A549 treated with CORT108297 at 1 μM for 4 hours (cell line): ENCODE measurements around the gene MAGEB1. TPM values are rescaled to one million over a fixed set of nuclear protein-coding genes. Genes with fewer than 3 reads are reported as not detected.

ENCODE experiments used
- total RNA-seq: library from RNA; stranded (reverse); fragments of 200-300 nt; extraction: Qiagen RNA extraction; gene quantifications from 5 replicates; pipeline ENCODE4 v1.2.3, GENCODE V29; 2022

The MAGEB1 gene
- not detected in 5 replicates for total RNA-seq

GRCh38 chrX:30246769-30247489, at the start of gene MAGEB1:
MAGEB1 (plus strand) TSS chrX:30247146; CDS start chrX:30250494, 3,348 bp downstream.

DNA sequence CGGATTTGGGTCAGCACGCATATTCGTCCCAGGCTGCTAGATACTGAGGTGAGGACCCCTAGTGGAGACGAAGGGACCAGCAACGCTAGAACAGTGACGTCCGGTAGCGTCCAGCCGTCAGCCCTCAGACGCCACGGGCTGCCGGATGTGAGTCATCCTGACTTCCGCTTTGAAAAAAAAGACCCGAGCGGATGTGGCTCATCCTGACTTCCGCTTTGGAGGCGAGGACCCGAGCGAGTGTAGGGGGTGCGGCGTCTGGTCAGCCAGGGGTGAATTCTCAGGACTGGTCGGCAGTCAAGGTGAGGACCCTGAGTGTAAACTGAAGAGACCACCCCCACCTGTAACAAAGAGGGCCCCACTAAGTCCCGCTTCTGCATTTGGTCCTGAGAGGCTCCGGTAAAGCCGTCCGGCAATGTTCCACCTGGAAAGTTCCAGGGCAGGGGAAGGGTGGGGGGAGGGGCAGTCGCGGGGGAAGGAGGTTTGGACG, 31.5 kb upstream of the MAGEB1 start, which contains the start of gene MAGEB2:
MAGEB2 (plus strand) TSS at position 207 of the 487 bp plus-strand sequence. CDS start 3,018 bp downstream, outside the sequence.

DNA sequence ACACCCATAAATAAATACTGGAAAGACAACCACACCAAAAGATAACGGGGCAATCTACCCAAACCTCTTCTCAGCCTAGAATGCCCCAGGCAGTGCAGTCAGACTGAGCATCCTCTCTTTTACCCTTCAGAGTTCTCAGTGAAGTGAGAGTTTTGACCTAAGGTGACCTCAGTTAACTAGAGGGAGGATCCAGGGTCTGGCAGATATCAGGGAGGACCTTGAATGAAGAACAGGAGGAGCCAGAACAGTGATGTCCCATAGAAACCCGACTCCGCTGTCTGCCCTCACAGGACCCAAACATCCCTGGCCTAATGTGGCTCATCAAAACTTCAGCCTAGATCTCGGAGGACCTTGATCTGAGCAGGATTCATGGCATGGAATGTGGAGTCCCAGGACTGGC, 16.6 kb upstream of the MAGEB1 start, which contains the start of gene MAGEB3:
MAGEB3 (plus strand) TSS at position 263 of the 400 bp plus-strand sequence. CDS start 5,268 bp downstream, outside the sequence.

DNA sequence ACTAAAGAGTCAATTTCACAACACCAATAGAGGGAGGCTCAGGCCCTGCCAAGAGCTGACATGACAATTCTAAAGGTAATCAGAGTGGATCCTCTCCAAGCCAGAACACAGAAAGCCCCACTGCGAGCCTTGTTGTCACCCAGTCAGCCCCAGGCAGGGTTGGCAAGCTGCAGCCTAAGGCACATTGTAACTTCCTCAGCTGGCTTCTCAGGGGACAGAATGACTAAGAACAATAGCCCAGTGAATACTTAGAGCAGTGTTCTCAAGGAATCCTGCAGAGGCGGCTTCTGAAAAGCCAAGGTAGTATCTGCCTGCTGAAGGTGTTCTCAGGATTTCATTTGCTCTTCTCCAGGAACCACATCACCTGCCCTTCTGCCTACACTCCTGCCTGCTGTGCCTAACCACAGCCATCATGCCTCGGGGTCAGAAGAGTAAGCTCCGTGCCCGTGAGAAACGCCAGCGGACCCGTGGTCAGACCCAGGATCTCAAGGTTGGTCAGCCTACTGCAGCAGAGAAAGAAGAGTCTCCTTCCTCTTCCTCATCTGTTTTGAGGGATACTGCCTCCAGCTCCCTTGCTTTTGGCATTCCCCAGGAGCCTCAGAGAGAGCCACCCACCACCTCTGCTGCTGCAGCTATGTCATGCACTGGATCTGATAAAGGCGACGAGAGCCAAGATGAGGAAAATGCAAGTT, 5.1 kb upstream of the MAGEB1 start, which contains the start of gene MAGEB4:
MAGEB4 (plus strand) TSS at position 277 of the 692 bp plus-strand sequence; CDS start at position 413, 136 bp downstream.

Other genes starting within 250 kb of the MAGEB1 start
- not detected in 5 replicates for gene MAGEB2, start 31.6 kb upstream of the MAGEB1 start, total RNA-seq
- gene MAGEB3, start 16.5 kb upstream of the MAGEB1 start, total RNA-seq: not detected in 5 replicates
- gene MAGEB4, start 5.1 kb upstream of the MAGEB1 start, total RNA-seq: not detected in 5 replicates
- gene NR0B1, start 62.2 kb downstream of the MAGEB1 start, total RNA-seq: 20.9 to 50.9 TPM (median 32.0 TPM) in 5 replicates